DMS153 (cell line): ENCODE measurements around the gene SDCCAG8.
"Not testable (repeated sequence)": the region's sequence is repeated elsewhere in the genome, so short reads cannot be mapped to it uniquely, and the experiment has no call there.

Source experiments
- DNase-seq: peaks from one replicate; lab custom pipeline; 2025; lab: John Stamatoyannopoulos, UW

SDCCAG8 gene

GRCh38 chr1:243255791-243256512 is at the start of gene SDCCAG8:
TSS of gene SDCCAG8 (plus strand) at chr1:243256041. CDS start at chr1:243256174, 133 bp downstream.
- peak; percentile 100 for DNase-seq

GRCh38 chr1:243211984-243212383 is 43.9 kb upstream of the SDCCAG8 start:
- DNase-seq = not testable (repeated sequence)

GRCh38 chr1:243213045-243213787 is 42.6 kb upstream of the SDCCAG8 start:
- DNase-seq = no peak

- not testable (repeated sequence) for DNase-seq
Observed at GRCh38 chr1:243215276-243215875, 40.5 kb upstream of the SDCCAG8 start.

- no peak for DNase-seq
Observed at GRCh38 chr1:243216741-243217140, 39.1 kb upstream of the SDCCAG8 start.

GRCh38 chr1:243217349-243217748 is 38.5 kb upstream of the SDCCAG8 start:
- no peak for DNase-seq

GRCh38 chr1:243218059-243218458 is 37.8 kb upstream of the SDCCAG8 start:
- no peak for DNase-seq

GRCh38 chr1:243227622-243228021 is 28.2 kb upstream of the SDCCAG8 start:
- no peak for DNase-seq

GRCh38 chr1:243229526-243229925 is 26.3 kb upstream of the SDCCAG8 start:
- DNase-seq = no peak

- peak; percentile 36 for DNase-seq
Observed at GRCh38 chr1:243230914-243231313, 24.9 kb upstream of the SDCCAG8 start.

GRCh38 chr1:243233908-243234307 is 21.9 kb upstream of the SDCCAG8 start:
- DNase-seq = no peak

GRCh38 chr1:243234978-243235647 is 20.7 kb upstream of the SDCCAG8 start:
- no peak for DNase-seq

- no peak for DNase-seq
Observed at GRCh38 chr1:243236604-243237252, 19.1 kb upstream of the SDCCAG8 start.

GRCh38 chr1:243244432-243244841 is 11.4 kb upstream of the SDCCAG8 start:
- DNase-seq = no peak

GRCh38 chr1:243246916-243247315 is 8.9 kb upstream of the SDCCAG8 start:
- no peak for DNase-seq

GRCh38 chr1:243247901-243248300 is 7.9 kb upstream of the SDCCAG8 start:
- DNase-seq = no peak

- DNase-seq = no peak
Observed at GRCh38 chr1:243249214-243249613, 6.6 kb upstream of the SDCCAG8 start.

- no peak for DNase-seq
Observed at GRCh38 chr1:243250102-243250501, 5.7 kb upstream of the SDCCAG8 start.

- no peak for DNase-seq
Observed at GRCh38 chr1:243251539-243251938, 4.3 kb upstream of the SDCCAG8 start.

- no peak for DNase-seq
Observed at GRCh38 chr1:243253211-243253925, 2.5 kb upstream of the SDCCAG8 start.

GRCh38 chr1:243253926-243254232 is 2.0 kb upstream of the SDCCAG8 start:
- no peak for DNase-seq
